ENCODE results near the gene TBC1D5.

- TF ChIP-seq IRF2 (CRISPR knock-in tag; IDR thresholded peaks at IDR 0.05; ENCODE audit: borderline replicate concordance, low read depth), result no peak
- no peak for TF ChIP-seq TEAD1 (CRISPR knock-in tag; IDR thresholded peaks at IDR 0.05)
- no peak for TF ChIP-seq CTCF (IDR thresholded peaks at IDR 0.05)
- no peak for TF ChIP-seq ZNF121 (CRISPR knock-in tag; IDR thresholded peaks at IDR 0.05)
- no peak for TF ChIP-seq USF2 (CRISPR knock-in tag; IDR thresholded peaks at IDR 0.05)
- no peak for TF ChIP-seq CREB1 (CRISPR knock-in tag; IDR thresholded peaks at IDR 0.05)
- TF ChIP-seq ZNF232 (CRISPR knock-in tag; IDR thresholded peaks at IDR 0.05), result no peak
- TF ChIP-seq JAZF1 (CRISPR knock-in tag; IDR thresholded peaks at IDR 0.05), result no peak
- no peak for TF ChIP-seq SMAD3 (CRISPR knock-in tag; IDR thresholded peaks at IDR 0.05; ENCODE audit: borderline replicate concordance)
- no peak for TF ChIP-seq RORB (CRISPR knock-in tag; IDR thresholded peaks at IDR 0.05)
- TF ChIP-seq FOXP4 (CRISPR knock-in tag; IDR thresholded peaks at IDR 0.05), result no peak
- TF ChIP-seq ARID4B (CRISPR knock-in tag; IDR thresholded peaks at IDR 0.05; ENCODE audit: borderline replicate concordance), result no peak
- no peak for TF ChIP-seq ESRRA (CRISPR knock-in tag; IDR thresholded peaks at IDR 0.05; ENCODE audit: borderline replicate concordance)
Observed at GRCh38 chr3:17555525-17555924, 186.9 kb downstream of the TBC1D5 start.

All from WTC11 (cell line).